ENCODE data around the gene GMDS.
"Not testable (repeated sequence)": the region's sequence is repeated elsewhere in the genome, so short reads cannot be mapped to it uniquely, and the experiment has no call there.

GMDS gene

DNA sequence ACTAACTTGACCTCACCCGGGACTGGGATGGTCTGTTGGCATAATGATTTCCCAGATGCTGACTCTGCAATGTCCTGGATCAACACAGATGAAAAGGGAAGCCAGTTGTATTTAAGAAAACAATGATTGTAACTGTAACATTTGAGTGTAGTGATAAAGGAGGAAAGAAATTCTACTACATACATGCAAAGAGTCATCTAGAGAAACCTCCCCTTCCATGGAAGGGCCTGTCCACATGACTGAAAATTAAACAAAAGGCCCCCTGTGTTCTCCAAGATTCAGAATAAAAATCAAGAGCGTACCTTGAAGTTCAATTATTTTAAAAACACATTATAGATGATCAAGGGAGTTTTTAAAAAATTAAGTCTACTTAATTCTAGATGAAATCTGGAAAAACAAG is 484.5 kb downstream of the GMDS start:
- no peak for DNase-seq

DNA sequence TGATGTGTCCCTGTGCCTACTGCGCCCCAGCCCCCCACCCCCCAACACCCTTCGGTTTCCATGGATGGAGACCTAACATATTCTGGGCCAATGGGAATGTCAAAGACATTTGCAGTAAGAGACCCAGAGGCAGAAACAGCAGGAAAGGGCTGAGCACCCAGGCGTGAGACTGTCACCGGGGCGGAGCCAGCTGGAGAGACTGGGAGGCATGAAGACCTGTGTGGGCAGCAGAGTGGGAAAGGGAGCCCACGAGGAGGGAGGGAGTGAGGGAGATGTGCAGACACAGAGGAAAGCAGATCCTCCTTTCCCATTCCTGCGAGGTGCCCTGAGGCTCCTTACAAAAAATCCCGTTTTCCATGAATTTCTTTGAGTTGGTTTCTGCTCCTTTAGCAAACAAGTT is 485.5 kb downstream of the GMDS start:
- no peak for DNase-seq

DNA sequence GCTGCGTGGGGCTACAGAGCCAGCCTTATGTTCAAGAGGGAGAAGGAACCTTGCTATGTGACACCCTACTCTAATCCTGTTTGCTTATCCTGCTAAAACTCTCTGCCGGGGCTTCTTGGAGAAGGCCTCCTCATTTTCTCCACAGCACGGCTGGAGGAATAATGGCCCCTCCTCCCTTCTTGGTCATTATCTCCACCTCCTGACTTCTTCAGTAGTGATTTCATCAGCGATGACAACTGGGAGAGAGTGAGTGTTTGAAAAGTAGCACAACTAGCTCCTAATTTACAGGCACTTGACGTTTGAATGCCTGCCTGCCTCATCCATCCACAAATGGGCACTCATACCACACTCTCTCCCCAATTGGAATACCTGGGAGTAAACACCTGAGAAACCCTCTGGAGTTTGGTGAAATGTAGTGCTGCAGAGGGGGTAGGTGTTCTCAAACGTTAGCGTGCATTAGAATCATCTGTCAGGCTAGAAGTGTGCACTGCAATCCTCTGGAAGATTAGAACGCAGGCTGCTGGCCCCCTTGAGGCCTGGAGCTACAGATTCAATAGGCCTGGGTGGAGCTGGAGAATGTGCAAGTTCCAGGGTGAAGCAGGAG is 487.2 kb downstream of the GMDS start:
- no peak for DNase-seq

DNA sequence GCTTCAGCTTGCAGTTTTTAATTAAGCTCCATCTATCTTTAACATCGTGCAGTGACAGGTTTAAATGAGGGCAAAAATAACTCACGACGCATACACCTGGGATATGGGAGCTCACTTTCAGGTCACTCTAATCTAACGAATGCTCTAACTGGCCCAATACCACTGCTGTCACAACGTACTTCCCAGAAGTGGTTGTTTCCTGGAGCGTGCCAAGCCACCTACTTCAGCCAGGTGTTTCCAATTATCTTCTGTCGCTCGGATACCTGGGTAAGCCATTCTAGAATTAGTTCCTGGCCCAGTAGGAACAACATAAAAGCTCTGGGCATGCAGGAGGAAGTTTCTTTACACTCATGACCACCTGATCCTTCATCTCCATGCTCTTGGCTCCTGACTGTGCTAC is 488.3 kb downstream of the GMDS start:
- DNase-seq: no peak

DNA sequence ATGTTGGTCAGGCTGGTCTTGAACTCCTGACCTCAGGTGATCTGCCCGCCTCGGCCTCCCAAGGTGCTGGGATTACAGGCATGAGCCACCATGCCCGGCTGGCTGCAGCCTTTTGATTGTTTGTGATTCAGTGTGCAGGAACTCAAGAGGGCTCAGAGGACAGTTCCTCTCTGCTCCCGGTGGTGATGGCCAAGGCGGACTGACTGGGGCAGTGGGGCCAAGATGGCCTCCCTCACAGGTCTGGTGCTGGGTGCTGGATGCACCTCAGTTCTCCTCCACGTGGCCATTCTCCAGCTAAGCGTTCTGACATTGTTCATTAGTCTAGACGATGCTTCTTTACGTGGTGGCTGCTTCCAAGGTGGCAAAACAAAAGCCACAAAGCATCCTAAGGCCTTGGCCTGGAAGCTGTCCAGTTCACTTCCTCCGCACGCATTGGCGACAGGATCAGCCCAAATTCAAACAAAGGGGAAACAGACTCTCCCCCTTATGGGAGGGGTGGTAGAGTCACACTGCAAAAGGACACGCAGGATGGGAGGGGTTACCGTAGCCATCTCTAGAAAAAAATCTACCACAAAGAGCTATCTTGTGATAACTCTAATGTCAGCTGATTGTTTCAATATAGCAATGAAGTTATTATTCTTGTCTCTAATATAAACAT is 488.8 kb downstream of the GMDS start:
- no peak for DNase-seq

DNA sequence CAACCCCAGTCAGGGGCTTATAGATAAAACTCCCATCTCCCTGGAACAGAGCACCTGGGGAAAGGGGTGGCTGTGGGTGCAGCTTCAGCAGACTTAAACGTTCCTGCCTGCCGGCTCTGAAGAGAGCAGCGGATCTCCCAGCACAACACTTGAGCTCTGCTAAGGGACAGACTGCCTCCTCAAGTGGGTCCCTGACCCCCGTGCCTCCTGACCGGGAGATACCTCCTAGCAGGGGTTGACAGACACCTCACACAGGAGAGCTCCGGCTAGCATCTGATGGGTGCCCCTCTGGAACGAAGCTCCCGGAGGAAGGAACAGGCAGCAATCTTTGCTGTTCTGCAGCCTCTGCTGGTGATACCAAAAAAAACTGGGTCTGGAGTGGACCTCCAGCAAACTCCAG is 494.3 kb downstream of the GMDS start:
- not testable (repeated sequence) for DNase-seq

DNA sequence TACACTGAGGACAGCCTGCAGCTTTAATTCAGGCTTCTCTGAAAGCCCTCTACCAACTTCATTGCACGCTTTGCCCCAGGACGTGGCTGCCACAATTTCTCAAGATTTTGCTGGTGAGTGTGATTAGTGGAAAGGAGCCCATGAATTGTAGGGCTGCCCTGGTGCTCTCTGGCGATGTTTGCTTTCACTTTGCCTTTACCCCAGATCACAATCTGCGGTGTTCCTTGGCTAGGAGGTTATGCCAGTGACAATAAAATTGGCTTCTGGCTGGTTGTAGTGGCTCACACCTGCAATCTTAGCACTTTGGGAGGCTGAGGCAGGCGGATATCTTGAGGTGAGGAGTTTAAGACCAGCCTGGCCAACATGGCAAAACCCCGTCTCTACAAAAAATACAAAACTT is 496.4 kb downstream of the GMDS start:
- no peak for DNase-seq

DNA sequence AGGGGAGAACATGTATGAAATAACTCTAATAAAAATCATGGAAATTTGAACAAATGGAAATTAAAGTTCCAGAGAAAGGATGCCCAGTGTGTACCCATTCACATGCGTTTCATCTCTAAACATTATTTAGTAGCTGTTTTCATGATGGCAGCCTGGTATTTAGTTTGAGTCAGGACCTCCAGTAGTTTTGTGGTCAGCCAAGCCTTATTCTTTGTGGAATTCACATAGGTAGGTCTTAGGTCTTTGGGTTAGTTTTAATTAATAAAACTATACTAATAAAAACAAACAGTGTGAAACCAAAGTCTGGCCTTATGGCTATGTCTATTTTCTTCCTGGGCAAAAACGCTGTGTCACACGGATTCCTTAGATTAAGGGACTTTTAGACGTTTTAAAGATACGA is 497.9 kb downstream of the GMDS start:
- DNase-seq: no peak

DNA sequence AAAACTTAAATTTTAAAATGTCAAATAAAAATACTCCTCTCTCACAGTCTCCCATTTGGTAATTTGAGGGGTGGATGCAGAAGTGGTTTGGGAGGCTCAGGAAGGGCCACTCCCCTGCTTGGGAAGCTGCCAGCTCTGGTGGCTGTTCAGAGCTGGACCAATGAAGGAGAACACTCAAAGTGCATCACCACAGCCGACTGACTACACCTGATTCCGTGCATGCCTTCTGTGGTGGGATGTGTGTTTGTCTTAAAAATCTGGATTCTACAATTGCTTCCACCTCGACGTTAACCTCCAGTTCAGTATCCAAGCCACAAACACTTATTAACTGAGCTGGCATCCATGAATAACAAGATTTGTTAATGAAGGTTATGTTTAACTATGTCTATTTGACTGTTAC is 498.4 kb downstream of the GMDS start:
- DNase-seq: no peak

DNA sequence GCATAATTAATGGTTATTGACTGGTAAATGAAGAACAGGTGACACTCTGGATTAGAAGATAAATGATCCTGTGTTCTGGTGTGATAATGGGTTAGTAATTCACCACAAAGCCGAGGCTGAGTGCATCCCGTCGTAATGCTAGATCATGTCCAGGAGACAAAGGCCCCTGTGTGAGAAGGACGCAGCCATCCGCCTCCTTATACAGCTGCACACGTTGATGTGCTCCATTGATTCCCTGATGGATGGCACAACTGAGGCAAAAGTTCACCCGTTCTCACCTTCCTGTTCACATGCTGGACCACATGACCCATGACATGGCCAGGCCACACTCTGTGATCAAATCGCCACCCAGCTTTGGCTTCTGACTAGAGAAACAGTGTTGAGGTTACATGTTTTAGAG is 499.6 kb downstream of the GMDS start:
- DNase-seq: no peak

DNA sequence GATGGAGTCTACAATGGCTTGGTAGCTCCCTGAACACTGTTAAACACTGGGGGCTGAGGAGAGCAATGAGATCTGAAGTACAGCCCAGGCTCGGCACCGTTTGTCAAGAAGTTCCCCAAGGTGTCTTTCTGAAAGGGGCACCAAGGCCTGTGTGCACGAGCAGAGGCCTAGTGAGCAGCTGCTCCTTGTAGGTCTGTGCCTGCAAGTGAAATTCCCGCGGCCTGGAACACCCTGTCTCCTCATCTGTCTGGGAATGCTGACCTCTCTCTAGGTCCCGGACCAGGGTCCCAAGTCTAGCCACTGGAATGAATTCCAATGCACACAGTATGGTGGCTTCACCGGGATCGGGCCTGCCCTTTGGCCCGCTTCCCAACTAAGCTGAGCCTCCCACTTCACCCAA is 500.9 kb downstream of the GMDS start:
- no peak for DNase-seq

DNA sequence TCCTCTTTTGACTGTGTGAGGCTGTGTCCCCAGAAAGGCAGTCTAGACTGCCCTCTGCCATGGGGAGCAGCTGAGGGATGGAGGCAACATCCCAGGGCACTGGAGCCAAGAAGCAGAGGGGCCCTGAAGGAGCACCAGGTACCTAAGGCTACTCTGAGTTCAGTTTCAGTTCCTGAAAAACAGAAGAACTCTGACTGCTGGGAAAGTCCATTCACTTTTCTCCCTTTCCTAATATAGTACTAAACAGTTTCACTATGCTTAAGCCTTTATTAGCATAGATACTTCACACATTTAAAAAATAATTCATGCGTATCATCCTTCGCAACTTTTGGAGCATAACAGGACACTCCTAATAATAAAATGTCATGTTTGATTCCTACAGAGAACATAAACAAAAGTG is 505.7 kb downstream of the GMDS start:
- DNase-seq: no peak

DNA sequence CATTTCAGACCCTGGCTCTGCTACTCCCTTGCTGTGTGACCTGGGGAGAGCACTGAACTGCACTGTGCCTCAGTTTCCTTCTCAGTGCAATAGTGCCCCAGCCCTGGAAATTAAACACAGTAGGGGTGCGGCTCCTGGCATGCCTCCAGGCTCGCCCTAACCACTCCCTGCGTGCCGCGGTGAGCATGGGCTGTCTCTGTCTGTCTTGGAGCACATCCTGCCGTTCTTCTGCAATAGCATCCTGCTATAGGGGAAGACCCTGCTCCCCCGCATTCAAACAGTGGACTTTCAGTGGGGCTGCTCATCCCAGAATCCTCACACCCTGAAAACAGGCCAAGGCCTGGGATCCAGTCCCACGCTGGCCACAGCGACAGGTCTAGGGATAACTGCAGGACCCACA is 506.2 kb downstream of the GMDS start:
- no peak for DNase-seq

DNA sequence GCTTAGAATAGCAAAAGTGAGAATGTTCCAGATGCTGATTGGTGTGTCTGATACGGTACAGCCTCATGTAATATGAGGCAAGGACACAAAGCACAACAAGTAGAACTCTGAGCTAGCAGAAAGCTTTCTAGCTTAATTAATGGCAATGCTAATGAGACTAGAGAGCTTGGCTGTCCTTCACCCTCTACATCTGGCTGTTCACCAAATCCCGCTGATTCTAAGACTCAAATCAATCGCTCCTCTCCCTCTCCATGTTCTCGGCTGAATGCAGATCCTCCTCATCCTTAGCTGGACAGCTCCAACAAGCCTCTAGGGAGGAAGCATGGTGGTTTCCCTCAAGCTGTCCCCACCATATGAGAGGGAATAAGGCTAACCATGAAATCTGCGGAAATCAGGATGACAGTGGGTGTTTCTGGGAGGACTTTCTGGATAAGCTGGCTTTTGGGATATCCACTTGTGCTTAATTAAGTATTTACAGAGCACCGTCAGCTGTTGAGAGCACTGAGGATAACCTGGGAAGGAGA is 506.8 kb downstream of the GMDS start:
- no peak for DNase-seq

DNA sequence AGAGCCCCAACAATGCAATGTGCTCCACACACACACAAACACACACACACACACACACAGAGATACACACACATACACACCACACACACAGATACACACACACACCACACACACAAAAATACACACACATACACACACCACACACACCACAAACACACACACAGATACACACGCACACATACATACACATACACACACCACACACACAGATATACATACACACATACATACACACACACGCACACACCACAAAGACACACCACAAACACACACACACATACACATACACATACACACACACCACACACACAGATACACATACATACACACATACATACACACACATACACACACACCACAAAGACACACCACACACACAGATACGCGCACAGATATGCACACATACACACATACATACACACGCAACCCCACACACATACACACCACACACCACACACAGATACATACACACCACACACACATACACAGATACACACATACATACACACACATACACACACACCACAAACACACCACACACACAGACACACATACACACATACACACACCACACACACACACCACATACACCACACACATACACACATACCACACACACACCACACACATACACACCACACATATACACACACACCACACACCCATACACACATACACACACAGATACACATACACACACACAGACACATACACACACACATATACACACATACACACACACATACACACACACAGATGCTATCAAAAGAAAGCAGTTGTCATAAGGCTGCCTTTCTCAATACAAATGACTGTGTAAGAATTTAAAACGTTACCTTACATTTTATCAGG is 507.7 kb downstream of the GMDS start:
- no peak for DNase-seq

DNA sequence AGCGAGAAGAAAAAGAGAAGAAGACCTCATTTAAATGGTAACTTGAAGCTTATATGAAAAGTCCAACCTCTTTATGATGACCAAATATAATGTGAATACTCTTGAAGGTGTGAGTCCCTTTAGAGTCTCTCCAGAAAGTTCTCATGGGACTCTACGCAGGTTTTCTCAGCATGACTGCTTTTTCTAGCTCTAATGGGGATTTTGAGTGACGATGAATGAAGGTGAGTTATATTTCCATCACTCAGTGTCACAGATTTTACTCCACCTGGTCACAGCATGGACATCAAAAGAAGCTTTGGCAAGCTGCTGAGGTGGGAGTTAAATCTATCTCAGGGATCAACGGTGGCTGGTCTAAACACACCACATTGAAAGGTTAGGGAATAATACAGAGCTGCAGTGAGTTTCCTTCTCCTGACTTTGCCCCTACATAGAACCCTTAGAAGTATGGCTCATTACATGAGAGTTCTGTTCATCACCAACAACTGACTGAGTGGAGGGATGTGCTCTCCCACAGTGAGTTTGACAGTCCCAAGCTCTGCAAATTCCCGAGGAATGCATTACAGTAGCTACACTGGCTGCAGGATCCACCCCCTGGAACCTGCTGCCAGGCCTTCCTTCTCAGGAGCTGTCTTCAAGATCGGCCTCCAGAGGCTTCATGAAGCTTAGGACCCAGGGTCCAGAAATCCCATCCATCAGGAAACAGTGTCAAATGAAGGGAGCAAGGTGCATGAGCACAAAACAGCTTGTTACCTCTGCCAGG is 508.9 kb downstream of the GMDS start:
- DNase-seq: no peak

DNA sequence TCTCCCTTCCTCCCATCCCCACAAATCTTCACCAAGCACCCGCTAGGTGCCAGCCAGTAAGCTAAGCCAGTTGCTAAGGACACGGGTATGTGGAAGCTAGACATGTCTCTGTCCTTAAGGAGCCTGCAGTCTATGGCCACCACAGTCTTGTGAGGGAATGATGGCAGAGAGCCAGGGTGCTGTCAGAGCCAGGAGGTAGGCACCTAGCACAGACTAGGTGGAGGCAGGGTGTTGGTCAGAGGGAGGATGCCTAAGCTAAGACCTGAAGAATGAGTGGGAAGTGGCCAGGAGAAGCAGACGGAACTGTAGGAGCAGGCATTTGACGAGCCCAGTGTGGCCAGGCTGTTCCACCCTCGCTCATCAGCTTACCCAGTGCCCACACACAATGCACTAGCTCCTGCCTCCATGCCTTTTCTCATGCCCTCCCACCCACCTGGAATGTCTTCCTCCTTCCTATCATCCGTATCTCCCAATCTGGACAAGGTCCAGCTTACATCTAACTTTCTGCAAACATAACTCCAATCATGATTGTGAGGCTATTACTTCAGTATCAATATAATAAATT is 510.1 kb downstream of the GMDS start:
- no peak for DNase-seq

DNA sequence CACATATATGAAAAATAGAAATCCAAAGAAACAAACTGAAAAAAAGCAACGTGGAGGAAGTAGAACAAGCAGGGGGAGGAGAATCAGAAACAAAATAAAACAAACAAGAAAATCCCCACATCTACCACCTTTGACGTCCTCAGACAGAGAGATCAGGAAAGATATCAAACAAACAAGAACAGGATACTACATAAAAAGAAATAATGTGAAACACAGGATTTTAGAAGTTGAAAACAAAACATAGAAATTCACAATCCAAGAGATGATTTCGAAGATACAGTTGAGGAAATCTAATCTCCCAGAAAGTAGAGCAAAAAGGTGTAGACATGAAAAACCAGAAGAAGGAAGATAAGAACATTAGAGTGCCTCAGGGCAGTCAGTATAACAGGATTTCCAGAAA is 514.5 kb downstream of the GMDS start:
- DNase-seq: no peak

DNA sequence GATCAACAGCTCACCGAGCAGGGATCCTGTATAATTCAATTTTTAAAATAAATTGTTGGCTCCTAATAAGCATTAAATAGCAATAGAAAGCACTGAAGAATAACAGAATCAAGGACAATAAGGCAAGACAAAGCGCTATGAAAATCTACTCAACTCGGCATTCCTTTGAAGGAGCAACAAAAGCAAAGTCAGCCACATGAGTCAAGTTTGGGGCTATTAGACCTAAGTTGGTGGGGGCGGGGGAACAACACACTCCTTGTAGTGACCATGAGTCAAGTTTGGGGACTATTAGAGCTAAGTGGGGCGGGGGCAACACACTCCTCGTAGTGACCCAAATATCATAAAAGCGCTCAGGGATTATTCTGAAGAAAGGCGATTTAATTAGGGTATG is 515.7 kb downstream of the GMDS start:
- no peak for DNase-seq

DNA sequence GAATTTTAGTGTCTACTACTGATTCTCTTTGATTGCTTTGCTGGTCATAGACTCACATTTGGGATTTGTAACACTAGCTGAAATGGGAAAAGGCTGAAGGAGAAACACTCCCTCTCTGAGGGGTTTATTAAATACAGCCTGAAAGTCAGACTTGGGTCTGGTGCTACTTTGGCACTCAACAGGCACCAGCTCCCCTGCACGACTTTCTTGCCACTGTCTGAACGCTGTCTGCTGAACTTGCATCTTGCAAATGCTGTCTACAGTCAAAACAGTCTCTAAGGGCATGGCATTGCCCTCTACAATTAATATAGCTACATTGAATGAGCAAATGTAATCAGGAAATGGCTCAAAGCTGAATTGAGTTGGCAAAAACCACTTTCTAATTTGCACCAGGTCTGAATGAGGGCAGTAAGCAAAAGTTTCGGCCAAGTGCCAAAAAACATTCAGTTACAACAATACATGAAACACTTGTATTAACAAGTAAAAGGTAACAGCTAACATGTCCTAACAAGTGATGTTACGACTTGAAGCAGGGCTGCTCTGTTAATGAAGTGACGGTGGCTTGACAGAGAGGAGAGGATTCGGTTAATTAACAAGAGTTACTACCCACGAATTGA is 516.2 kb downstream of the GMDS start:
- no peak for DNase-seq

DNA sequence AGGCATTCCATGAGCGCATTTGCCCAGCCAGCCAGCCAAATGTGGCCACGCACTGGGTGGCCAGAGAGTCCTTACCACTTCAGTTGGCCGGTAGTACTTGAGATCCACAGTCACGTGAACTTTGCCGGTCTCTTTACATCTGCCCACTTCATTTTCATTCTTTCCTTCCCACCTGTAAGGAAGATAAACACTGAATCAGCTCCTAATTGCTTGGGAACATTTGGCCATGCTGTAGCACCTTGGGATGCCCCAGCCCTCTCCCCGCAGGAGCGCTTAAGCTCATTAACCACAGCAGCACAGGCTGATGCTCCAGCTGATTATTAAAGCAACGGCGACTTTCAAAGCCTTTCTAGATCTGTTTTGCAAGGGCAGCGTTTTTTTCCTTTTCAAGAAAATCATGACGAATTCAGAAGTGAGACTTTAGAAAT is 519.0 kb downstream of the GMDS start:
- no peak for DNase-seq

DNA sequence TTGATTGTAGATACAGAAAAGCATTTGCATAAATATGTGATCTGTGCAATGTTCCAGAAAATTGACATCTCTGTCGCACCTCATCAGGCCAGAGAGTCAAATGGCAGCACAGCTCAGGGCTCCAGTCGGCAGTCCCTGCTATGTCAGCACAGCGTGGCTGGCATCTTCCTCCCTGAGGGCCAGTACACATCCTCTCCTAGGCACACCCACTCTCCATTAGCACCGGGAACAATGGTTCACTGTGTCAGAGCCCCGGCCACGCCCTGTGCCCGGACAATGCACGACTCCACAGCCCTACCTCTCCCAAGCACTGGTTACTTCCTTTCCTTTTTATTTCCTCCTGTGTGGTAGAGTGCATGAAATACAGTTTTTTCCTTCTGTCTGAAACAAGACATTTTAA is 520.8 kb downstream of the GMDS start:
- DNase-seq: no peak

DNA sequence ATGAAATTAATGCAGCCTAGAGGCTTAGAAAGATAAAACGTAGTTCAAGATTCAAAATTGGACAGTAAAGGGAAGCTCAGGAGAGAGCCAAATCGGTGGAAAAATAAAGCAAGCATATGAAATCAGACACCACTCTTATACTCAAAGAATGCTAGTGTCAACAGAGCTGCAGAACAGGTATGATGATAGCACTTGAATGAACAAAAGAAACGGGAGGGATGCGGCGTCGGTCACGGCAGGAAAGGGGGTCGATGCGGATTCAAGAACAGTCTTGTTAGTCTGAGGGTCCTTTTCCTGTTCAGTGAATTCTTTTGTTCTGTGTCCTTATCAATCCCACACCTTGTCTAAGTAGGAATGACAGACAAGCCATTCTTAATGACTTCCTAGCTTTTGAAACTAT is 521.3 kb downstream of the GMDS start:
- DNase-seq: no peak
